Measurements from ENCODE around the gene TMEM98.
"Not testable (repeated sequence)": the region's sequence is repeated elsewhere in the genome, so short reads cannot be mapped to it uniquely, and the experiment has no call there.

Gene TMEM98

DNA sequence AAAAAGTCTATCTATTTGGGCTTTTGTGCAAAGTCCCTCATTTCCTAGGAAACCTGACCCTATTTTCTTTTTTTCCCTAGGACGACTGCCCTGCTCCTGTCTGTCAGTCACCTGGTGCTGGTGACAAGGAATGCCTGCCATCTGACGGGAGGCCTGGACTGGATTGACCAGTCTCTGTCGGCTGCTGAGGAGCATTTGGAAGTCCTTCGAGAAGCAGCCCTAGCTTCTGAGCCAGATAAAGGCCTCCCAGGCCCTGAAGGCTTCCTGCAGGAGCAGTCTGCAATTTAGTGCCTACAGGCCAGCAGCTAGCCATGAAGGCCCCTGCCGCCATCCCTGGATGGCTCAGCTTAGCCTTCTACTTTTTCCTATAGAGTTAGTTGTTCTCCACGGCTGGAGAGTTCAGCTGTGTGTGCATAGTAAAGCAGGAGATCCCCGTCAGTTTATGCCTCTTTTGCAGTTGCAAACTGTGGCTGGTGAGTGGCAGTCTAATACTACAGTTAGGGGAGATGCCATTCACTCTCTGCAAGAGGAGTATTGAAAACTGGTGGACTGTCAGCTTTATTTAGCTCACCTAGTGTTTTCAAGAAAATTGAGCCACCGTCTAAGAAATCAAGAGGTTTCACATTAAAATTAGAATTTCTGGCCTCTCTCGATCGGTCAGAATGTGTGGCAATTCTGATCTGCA, 12.9 kb downstream of the TMEM98 start:
- TF ChIP-seq TAF1 (IDR thresholded peaks at IDR 0.05; ENCODE audit: low read depth, low read length) (no peak), POU2F2 (IDR thresholded peaks at IDR 0.05; ENCODE audit: low read depth, low read length) (no peak), POLR2A (IDR thresholded peaks at IDR 0.05; ENCODE audit: low read depth, low read length) (no peak), POLR2AphosphoS5 (IDR thresholded peaks at IDR 0.05; ENCODE audit: low read depth, low read length) (no peak), SPI1 (IDR thresholded peaks at IDR 0.05; ENCODE audit: low read depth, low read length) (no peak), PAX5 (IDR thresholded peaks at IDR 0.05; ENCODE audit: insufficient read depth, low read length, severe bottlenecking) (no peak)
- DNase-seq (ENCODE audit: insufficient read length, low spot score) (no peak), FAIRE-seq (peak; percentile 23)

DNA sequence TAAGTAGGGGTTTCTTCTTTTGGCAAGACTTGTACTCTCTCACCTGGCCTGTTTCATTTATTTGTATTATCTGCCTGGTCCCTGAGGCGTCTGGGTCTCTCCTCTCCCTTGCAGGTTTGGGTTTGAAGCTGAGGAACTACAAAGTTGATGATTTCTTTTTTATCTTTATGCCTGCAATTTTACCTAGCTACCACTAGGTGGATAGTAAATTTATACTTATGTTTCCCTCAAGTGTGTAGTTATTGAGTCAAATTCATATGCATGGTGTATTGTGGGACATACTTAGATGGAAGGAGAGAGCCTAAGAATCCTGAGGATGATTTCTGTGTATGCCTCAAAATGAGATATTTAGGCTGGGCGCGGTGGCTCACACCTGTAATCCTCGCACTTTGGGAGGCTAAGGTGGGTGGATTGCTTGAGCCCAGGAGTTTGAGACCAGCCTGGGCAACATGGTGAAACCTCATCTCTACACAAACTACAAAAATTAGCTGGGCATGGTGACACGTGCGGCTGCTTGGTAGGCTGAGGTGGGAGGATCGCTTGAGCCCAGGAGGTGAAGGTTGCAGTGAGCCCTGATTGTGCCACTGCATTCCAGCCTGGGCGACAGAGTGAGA, 13.6 kb downstream of the TMEM98 start:
- FAIRE-seq (no peak), DNase-seq (ENCODE audit: insufficient read length, low spot score) (no peak)
- no peak for TF ChIP-seq POU2F2 (IDR thresholded peaks at IDR 0.05; ENCODE audit: low read depth, low read length)
- no peak for TF ChIP-seq SPI1 (IDR thresholded peaks at IDR 0.05; ENCODE audit: low read depth, low read length)
- TF ChIP-seq TAF1 (IDR thresholded peaks at IDR 0.05; ENCODE audit: low read depth, low read length), result no peak
- no peak for TF ChIP-seq POLR2AphosphoS5 (IDR thresholded peaks at IDR 0.05; ENCODE audit: low read depth, low read length)
- TF ChIP-seq PAX5 (IDR thresholded peaks at IDR 0.05; ENCODE audit: insufficient read depth, low read length, severe bottlenecking), result no peak
- TF ChIP-seq POLR2A (IDR thresholded peaks at IDR 0.05; ENCODE audit: low read depth, low read length), result no peak

DNA sequence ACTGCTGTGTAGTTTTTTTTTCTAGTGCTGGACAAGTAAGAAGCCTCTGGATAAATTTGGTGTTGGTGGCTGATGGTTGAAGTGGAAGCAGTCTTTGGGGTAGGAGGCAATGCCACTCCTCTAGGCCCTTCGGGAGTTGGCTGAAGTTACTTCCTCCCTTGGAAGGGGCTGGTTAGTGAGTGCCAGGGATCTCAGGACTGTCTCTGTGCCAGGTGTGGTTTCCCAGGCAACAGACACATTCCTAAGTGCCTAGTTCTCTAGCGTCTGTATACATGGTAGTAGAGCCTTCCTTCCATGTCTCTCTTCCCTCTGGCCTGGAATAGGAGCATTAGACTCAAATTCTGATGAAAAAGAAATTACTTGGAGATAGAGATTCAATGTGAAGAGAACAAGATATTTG, 15.3 kb downstream of the TMEM98 start:
- FAIRE-seq, result no peak
- DNase-seq (ENCODE audit: insufficient read length, low spot score), result no peak
- TF ChIP-seq POLR2AphosphoS5 (IDR thresholded peaks at IDR 0.05; ENCODE audit: low read depth, low read length) (no peak), PAX5 (IDR thresholded peaks at IDR 0.05; ENCODE audit: insufficient read depth, low read length, severe bottlenecking) (no peak)

DNA sequence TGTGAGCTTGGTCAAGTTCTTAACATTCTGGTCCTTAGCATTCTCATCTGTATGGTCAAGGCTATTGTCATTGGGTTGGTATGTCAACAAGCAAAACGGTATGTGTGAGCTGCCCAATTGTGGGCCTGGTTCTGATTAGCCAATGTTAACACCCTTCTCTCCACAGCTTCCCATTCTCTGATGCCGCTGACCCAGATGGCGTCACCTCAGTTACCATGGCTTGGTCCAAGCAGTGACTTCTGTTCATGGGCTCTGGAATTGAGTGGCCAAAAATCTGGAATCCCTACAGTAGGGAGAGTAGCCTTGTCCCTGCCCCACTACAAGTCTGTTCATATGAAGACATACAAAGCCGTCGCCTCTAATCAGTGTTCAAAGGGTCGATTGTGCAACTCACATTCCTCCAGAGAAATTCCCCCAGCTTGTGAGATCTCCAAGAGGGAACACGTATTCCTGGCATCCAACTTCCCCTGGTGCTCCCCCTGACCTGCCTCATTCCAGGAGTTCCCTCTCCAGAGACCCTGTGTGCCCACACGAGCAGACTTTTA, 15.8 kb downstream of the TMEM98 start:
- FAIRE-seq, result no peak

GRCh38 chr17:32944248-32945020, 16.5 kb downstream of the TMEM98 start:
- FAIRE-seq (no peak), DNase-seq (ENCODE audit: insufficient read length, low spot score) (no peak)
- no peak for TF ChIP-seq POU2F2 (IDR thresholded peaks at IDR 0.05; ENCODE audit: low read depth, low read length)
- TF ChIP-seq PAX5 (IDR thresholded peaks at IDR 0.05; ENCODE audit: insufficient read depth, low read length, severe bottlenecking), result no peak
- no peak for TF ChIP-seq SPI1 (IDR thresholded peaks at IDR 0.05; ENCODE audit: low read depth, low read length)
- TF ChIP-seq TAF1 (IDR thresholded peaks at IDR 0.05; ENCODE audit: low read depth, low read length), result no peak

More for the DNA sequence above, 15.8 kb downstream of the TMEM98 start:
- TF ChIP-seq PAX5 (IDR thresholded peaks at IDR 0.05; ENCODE audit: insufficient read depth, low read length, severe bottlenecking), result no peak
- TF ChIP-seq POLR2A (IDR thresholded peaks at IDR 0.05; ENCODE audit: low read depth, low read length), result no peak
- TF ChIP-seq POU2F2 (IDR thresholded peaks at IDR 0.05; ENCODE audit: low read depth, low read length), result no peak
- TF ChIP-seq SPI1 (IDR thresholded peaks at IDR 0.05; ENCODE audit: low read depth, low read length), result no peak
- no peak for TF ChIP-seq TAF1 (IDR thresholded peaks at IDR 0.05; ENCODE audit: low read depth, low read length)
- no peak for TF ChIP-seq POLR2AphosphoS5 (IDR thresholded peaks at IDR 0.05; ENCODE audit: low read depth, low read length)
- DNase-seq (ENCODE audit: insufficient read length, low spot score), result no peak

DNA sequence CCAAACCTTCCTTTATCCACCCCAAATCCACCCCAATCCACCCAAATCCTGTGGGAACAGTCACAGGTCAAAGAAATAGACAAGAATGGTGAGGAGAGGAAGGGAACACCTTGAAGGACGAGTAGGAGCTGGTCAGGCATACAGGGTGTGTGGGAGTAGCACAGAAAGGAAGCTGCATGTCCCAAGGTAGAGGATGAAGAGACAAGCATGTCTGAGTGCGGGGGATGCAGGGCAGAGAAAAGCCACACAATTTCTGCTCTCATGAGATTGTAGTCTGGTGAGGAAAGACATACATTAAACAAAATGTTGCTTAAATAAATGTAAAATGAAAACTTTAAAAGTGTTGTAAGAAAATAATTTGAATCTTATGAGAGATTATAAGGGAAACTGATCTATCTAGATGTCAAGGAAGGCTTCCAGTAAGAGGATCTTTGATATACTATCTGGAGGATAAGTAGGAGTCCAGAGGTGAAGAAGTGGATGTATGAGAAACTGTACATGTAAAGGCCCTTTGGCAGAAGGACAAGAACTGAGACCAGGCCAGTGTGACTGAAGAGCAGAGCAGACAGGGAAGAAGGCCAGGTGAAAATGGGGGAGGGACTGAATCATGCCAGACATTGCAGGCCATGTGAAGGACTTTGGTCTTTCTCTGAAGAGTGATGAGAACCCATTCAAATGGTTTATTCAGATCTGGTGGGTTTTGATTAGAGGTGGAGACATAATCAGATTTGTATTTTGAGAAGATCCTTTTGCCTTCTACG, 18.6 kb downstream of the TMEM98 start:
- FAIRE-seq (no peak), DNase-seq (ENCODE audit: insufficient read length, low spot score) (no peak)
- no peak for TF ChIP-seq TAF1 (IDR thresholded peaks at IDR 0.05; ENCODE audit: low read depth, low read length)
- no peak for TF ChIP-seq POLR2AphosphoS5 (IDR thresholded peaks at IDR 0.05; ENCODE audit: low read depth, low read length)
- TF ChIP-seq POU2F2 (IDR thresholded peaks at IDR 0.05; ENCODE audit: low read depth, low read length), result no peak
- no peak for TF ChIP-seq PAX5 (IDR thresholded peaks at IDR 0.05; ENCODE audit: insufficient read depth, low read length, severe bottlenecking)

DNA sequence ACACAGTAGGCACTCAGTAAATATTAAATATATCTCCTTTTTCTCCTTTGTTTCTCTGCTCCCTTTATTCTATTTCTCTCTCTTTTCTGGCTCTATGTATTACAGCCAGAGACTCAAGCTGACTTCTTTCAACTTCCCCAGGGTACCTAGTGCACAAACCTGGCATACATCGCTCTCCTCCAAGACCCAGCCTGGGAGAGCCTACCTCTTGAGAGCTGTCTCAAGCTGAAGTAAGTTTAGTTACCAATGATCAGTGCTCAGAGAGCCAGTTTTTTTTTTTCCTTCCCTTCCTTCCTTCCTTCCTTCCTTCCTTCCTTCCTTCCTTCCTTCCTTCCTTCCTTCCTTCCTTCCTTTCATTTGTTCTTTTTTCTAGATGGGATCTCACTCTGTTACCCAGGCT, 19.8 kb downstream of the TMEM98 start:
- FAIRE-seq (no peak), DNase-seq (ENCODE audit: insufficient read length, low spot score) (no peak)
- no peak for TF ChIP-seq PAX5 (IDR thresholded peaks at IDR 0.05; ENCODE audit: insufficient read depth, low read length, severe bottlenecking)
- TF ChIP-seq POLR2AphosphoS5 (IDR thresholded peaks at IDR 0.05; ENCODE audit: low read depth, low read length), result no peak
- no peak for TF ChIP-seq SPI1 (IDR thresholded peaks at IDR 0.05; ENCODE audit: low read depth, low read length)
- no peak for TF ChIP-seq POLR2A (IDR thresholded peaks at IDR 0.05; ENCODE audit: low read depth, low read length)
- TF ChIP-seq TAF1 (IDR thresholded peaks at IDR 0.05; ENCODE audit: low read depth, low read length), result no peak
- TF ChIP-seq POU2F2 (IDR thresholded peaks at IDR 0.05; ENCODE audit: low read depth, low read length), result no peak

DNA sequence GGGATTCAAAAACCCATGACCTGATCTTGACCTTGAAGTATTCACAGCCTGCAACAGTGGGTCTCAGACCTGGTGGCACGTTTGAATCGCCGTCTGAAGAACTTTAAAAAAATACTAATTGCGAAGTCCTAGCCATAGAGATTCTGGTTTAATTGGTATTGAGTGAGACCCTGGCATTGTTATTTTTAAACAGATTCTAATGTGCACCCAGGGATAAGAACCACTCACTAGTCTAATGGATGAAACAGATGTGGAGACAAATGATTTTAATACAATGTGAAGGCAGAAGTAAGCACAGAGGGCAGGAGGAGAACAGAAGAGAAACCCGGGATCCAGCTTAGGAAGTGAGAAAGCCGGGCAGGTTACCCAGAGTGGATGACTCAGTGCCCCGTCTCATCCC, 21.2 kb downstream of the TMEM98 start:
- no peak for FAIRE-seq

GRCh38 chr17:32952491-32952890, 24.5 kb downstream of the TMEM98 start:
- FAIRE-seq; DNase-seq (ENCODE audit: insufficient read length, low spot score): not testable (repeated sequence)

More for the DNA sequence above, 21.2 kb downstream of the TMEM98 start:
- no peak for TF ChIP-seq PAX5 (IDR thresholded peaks at IDR 0.05; ENCODE audit: insufficient read depth, low read length, severe bottlenecking)
- TF ChIP-seq TAF1 (IDR thresholded peaks at IDR 0.05; ENCODE audit: low read depth, low read length), result no peak
- no peak for DNase-seq (ENCODE audit: insufficient read length, low spot score)

All from GM12891 (cell line).